Loucy (cell line): Measurements from ENCODE around the gene CSF1.
"Not testable (repeated sequence)": the region's sequence is repeated elsewhere in the genome, so short reads cannot be mapped to it uniquely, and the experiment has no call there.

ENCODE experiments used
- H2AFZ ChIP-seq: fragments of 200-600 bp; sonication (generic); 2 replicates; pipeline ENCODE4 v1.6.0; 2016; ENCODE audit warnings: antibody characterized with exemption, mild to moderate bottlenecking, low read length, moderate library complexity
- H3F3A ChIP-seq: fragments of 200-600 bp; 2 replicates; pipeline ENCODE4 v1.6.0; 2016; ENCODE audit warnings: antibody characterized with exemption, low read depth, mild to moderate bottlenecking
- H3K27me3 ChIP-seq: fragments of 200-600 bp; sonication (generic); 2 replicates; pipeline ENCODE4 v1.6.1; 2014; ENCODE audit warnings: low read length, mild to moderate bottlenecking; ENCODE audit not compliant: insufficient read depth, poor library complexity, severe bottlenecking
- H3K36me3 ChIP-seq: fragments of 200-600 bp; sonication (generic); 2 replicates; pipeline ENCODE4 v1.6.1; 2016; ENCODE audit warnings: low read length; ENCODE audit not compliant: insufficient read depth
- H3K4me1 ChIP-seq: fragments of 200-600 bp; sonication (generic); 2 replicates; pipeline ENCODE4 v1.5.1; 2014; ENCODE audit warnings: low read length, mild to moderate bottlenecking; ENCODE audit not compliant: insufficient read depth, poor library complexity, severe bottlenecking
- H3K4me2 ChIP-seq: fragments of 200-600 bp; sonication (generic); 2 replicates; pipeline ENCODE4 v1.6.0; 2014; ENCODE audit warnings: antibody characterized with exemption, low read length, low read depth, mild to moderate bottlenecking; ENCODE audit not compliant: poor library complexity, severe bottlenecking
- H3K4me3 ChIP-seq: fragments of 200-600 bp; sonication (generic); 2 replicates; pipeline ENCODE4 v1.5.1; 2014; ENCODE audit warnings: low read length, mild to moderate bottlenecking, mixed read lengths; ENCODE audit not compliant: poor library complexity, severe bottlenecking
- H3K79me2 ChIP-seq: fragments of 200-600 bp; sonication (generic); 2 replicates; pipeline ENCODE4 v1.6.1; 2014; ENCODE audit warnings: low read length; ENCODE audit not compliant: insufficient read depth
- H3K9ac ChIP-seq: fragments of 200-600 bp; sonication (generic); 2 replicates; pipeline ENCODE4 v1.6.0; 2014; ENCODE audit warnings: mild to moderate bottlenecking, low read depth, low read length, moderate library complexity; ENCODE audit not compliant: poor library complexity, severe bottlenecking
- H3K9me2 ChIP-seq: fragments of 200-600 bp; sonication (generic); replicated peaks from 2 replicates; pipeline ENCODE4 v1.6.1; 2016; ENCODE audit warnings: low read depth, low read length, mixed read lengths
- H3K9me3 ChIP-seq: fragments of 200-600 bp; sonication (generic); 2 replicates; pipeline ENCODE4 v1.6.1; 2014; ENCODE audit warnings: mild to moderate bottlenecking, antibody characterized with exemption, low read length, low read depth; ENCODE audit not compliant: insufficient read depth
- H4K20me1 ChIP-seq: fragments of 200-600 bp; sonication (generic); 2 replicates; pipeline ENCODE4 v1.6.0; 2014; ENCODE audit warnings: antibody characterized with exemption, low read length, mild to moderate bottlenecking; ENCODE audit not compliant: insufficient read depth, poor library complexity, severe bottlenecking
- CTCF ChIP-seq: fragments of 200-600 bp; sonication (generic); conservative IDR thresholded peaks from 2 replicates; pipeline ENCODE4 v1.5.1; 2014; ENCODE audit warnings: mild to moderate bottlenecking, antibody characterized with exemption, low read length
- EZH2phosphoT487 ChIP-seq: fragments of 200-600 bp; IDR thresholded peaks from 2 replicates; pipeline ENCODE4 v1.6.1; 2018; ENCODE audit warnings: antibody characterized with exemption, mild to moderate bottlenecking, moderate library complexity, borderline replicate concordance

The CSF1 gene

GRCh38 chr1:109950038-109950437 lies 39.4 kb downstream of the CSF1 start:
- no peaks in the 10 kb centered on the region for H3K9me3 ChIP-seq
- H3K4me3 ChIP-seq: no peak overlapping the region
- H3K9me2 ChIP-seq: no peaks in the 10 kb centered on the region
- TF ChIP-seq EZH2phosphoT487 (no peak), CTCF (no peak)
- no peaks in the 10 kb centered on the region for H3K27me3 ChIP-seq
- H3K4me1 ChIP-seq: no peaks in the 10 kb centered on the region
- no peak overlapping the region for H3K4me2 ChIP-seq
- H3K79me2 ChIP-seq: no peaks in the 10 kb centered on the region
- H3K36me3 ChIP-seq: no peaks in the 10 kb centered on the region
- H4K20me1 ChIP-seq: no peaks in the 10 kb centered on the region
- H2AFZ ChIP-seq: no peak overlapping the region
- H3F3A ChIP-seq: no peaks in the 10 kb centered on the region
- no peak overlapping the region for H3K9ac ChIP-seq

- Histone ChIP-seq H3K4me2 (no peak overlapping the region), H2AFZ (no peak overlapping the region), H3K4me3 (no peak overlapping the region), H3K9ac (no peak overlapping the region), H3K9me3 (no peaks in the 10 kb centered on the region), H3F3A (no peaks in the 10 kb centered on the region), H3K79me2 (no peaks in the 10 kb centered on the region), H3K9me2 (no peaks in the 10 kb centered on the region), H3K27me3 (no peaks in the 10 kb centered on the region), H3K36me3 (no peaks in the 10 kb centered on the region), H3K4me1 (no peaks in the 10 kb centered on the region), H4K20me1 (no peaks in the 10 kb centered on the region)
- TF ChIP-seq EZH2phosphoT487 (no peak), CTCF (no peak)
Observed at GRCh38 chr1:109950509-109950908, 39.9 kb downstream of the CSF1 start.

GRCh38 chr1:109951501-109951900 lies 40.9 kb downstream of the CSF1 start:
- H3K4me2 ChIP-seq, H3K9me2 ChIP-seq, H2AFZ ChIP-seq, H3K9ac ChIP-seq, H4K20me1 ChIP-seq, H3K4me3 ChIP-seq, H3K36me3 ChIP-seq, H3F3A ChIP-seq, H3K9me3 ChIP-seq, H3K27me3 ChIP-seq, H3K79me2 ChIP-seq, H3K4me1 ChIP-seq: not testable (repeated sequence)

GRCh38 chr1:109954041-109954512 lies 43.4 kb downstream of the CSF1 start:
- TF ChIP-seq EZH2phosphoT487 (no peak), CTCF (no peak)
- Histone ChIP-seq H3K9me3 (no peaks in the 10 kb centered on the region), H3K9me2 (no peaks in the 10 kb centered on the region), H3K36me3 (no peaks in the 10 kb centered on the region), H3K4me2 (no peak overlapping the region), H3K9ac (no peak overlapping the region), H4K20me1 (no peaks in the 10 kb centered on the region), H3K4me1 (no peaks in the 10 kb centered on the region), H3F3A (no peaks in the 10 kb centered on the region), H3K79me2 (no peaks in the 10 kb centered on the region), H3K27me3 (no peaks in the 10 kb centered on the region), H2AFZ (peak overlapping the region; percentile 90), H3K4me3 (no peak overlapping the region)
